Right lobe of liver (tissue), 4 donors: ENCODE data around the gene OARD1.

Source experiments
- POLR2A ChIP-seq: fragments of 450-650 bp; IDR thresholded peaks from one replicate; pipeline ENCODE4 v1.6.1; 2017; ENCODE audit warnings: antibody characterized with exemption, mild to moderate bottlenecking
- TF ChIP-seq, protein P1 (sequence below), 4 donors: fragments of 200-600 bp in 3 of 4; fragments of 450-650 bp in 1 of 4; IDR thresholded peaks; one replicate each; pipeline versions ENCODE4 v1.5.1 to v1.8.0; 2016 to 2022; ENCODE audit warnings: antibody characterized with exemption in 4 of 4, mild to moderate bottlenecking in 2 of 4
- donor health status: DM: no; HTN: no; CAD: no.
- donor health status: DM: no; HTN: no; CAD: no.
- donor health status: DM: no; HTN: yes; CAD: no.

DNA sequence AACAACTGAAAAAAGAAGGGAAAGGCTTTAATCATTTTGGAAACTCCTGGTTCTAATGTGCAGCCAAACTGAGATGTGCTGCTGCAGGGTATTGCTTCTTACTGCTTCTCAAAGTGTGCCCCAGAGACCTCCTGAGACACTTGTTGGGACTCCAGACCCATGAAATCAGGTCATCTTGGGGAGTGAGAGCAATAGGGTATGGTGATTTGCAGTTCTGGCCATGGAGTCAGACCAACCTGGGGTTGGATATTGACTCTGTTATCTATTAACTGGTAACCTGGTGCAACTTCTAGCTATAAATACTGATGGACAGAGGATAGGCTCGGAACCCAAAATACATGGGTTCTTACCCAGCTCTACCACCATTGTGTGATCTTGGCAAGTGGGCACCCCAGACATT is 26.1 kb downstream of the OARD1 start:
- TF ChIP-seq, protein P1, sequence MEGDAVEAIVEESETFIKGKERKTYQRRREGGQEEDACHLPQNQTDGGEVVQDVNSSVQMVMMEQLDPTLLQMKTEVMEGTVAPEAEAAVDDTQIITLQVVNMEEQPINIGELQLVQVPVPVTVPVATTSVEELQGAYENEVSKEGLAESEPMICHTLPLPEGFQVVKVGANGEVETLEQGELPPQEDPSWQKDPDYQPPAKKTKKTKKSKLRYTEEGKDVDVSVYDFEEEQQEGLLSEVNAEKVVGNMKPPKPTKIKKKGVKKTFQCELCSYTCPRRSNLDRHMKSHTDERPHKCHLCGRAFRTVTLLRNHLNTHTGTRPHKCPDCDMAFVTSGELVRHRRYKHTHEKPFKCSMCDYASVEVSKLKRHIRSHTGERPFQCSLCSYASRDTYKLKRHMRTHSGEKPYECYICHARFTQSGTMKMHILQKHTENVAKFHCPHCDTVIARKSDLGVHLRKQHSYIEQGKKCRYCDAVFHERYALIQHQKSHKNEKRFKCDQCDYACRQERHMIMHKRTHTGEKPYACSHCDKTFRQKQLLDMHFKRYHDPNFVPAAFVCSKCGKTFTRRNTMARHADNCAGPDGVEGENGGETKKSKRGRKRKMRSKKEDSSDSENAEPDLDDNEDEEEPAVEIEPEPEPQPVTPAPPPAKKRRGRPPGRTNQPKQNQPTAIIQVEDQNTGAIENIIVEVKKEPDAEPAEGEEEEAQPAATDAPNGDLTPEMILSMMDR (IDR thresholded peaks at IDR 0.05): no peak
- TF ChIP-seq POLR2A: no peak
